Suprapubic skin (tissue), 4 donors: Measurements from ENCODE around the gene APLF. TPM values are rescaled to one million over a fixed set of nuclear protein-coding genes. Genes with fewer than 3 reads are reported as not detected.

ENCODE experiments used
- DNase-seq, 2 donors: peaks; one replicate each; pipeline ENCODE4 v3.0.0-alpha.2; 2019; ENCODE audit warnings: low spot score in 2 of 2
- H3K27ac ChIP-seq: fragments of 200-600 bp; sonication (generic); one replicate; pipeline ENCODE4 v1.5.1; 2019
- H3K27me3 ChIP-seq: fragments of 200-600 bp; sonication (generic); one replicate; pipeline ENCODE4 v1.5.1; 2019
- H3K36me3 ChIP-seq: fragments of 200-600 bp; sonication (generic); one replicate; pipeline ENCODE4 v1.5.1; 2019
- H3K4me1 ChIP-seq: fragments of 200-600 bp; sonication (generic); one replicate; pipeline ENCODE4 v1.5.1; 2019
- H3K4me3 ChIP-seq: fragments of 200-600 bp; sonication (generic); one replicate; pipeline ENCODE4 v1.5.1; 2019; ENCODE audit warnings: mild to moderate bottlenecking
- H3K9me3 ChIP-seq: fragments of 200-600 bp; sonication (generic); one replicate; pipeline ENCODE4 v1.5.1; 2019
- EP300 ChIP-seq: sonication (generic); formaldehyde crosslinking; IDR thresholded peaks from one replicate; pipeline ENCODE4 v1.6.1; 2017; ENCODE audit warnings: antibody characterized with exemption
- POLR2A ChIP-seq, 2 donors: fragments of 450-650 bp; IDR thresholded peaks; one replicate each; pipeline ENCODE4 v1.6.1; 2017; ENCODE audit warnings: antibody characterized with exemption in 2 of 2, mild to moderate bottlenecking in 2 of 2, moderate library complexity in 2 of 2
- POLR2AphosphoS5 ChIP-seq, 3 donors: sonication (generic); formaldehyde crosslinking; IDR thresholded peaks; one replicate each; pipeline ENCODE4 v1.6.1; 2017; ENCODE audit warnings: antibody characterized with exemption in 3 of 3
- WGBS: methylation state at CpG from one replicate; pipeline ENCODE4 v1.1.5; 2018; 5-methylcytosine and 5-hydroxymethylcytosine counted together
- total RNA-seq, 4 donors: library from RNA; depleted of rRNA; stranded (reverse); fragments of >200 nt; gene quantifications; one replicate each; pipeline ENCODE4 v1.1.0, GENCODE V29; 2016
- TF ChIP-seq, protein P1 (sequence below), 2 donors: fragments of 200-600 bp in 1 of 2; fragments of 450-650 bp in 1 of 2; sonication (generic) in 1 of 2; IDR thresholded peaks; one replicate each; pipeline ENCODE4 v1.5.1; 2016 to 2019; ENCODE audit warnings: antibody characterized with exemption in 2 of 2, mild to moderate bottlenecking in 1 of 2, moderate library complexity in 1 of 2

The APLF gene
- total RNA-seq, 4 donors from 2014 or later = 8.8 to 10.5 (median 9.9) TPM

DNA sequence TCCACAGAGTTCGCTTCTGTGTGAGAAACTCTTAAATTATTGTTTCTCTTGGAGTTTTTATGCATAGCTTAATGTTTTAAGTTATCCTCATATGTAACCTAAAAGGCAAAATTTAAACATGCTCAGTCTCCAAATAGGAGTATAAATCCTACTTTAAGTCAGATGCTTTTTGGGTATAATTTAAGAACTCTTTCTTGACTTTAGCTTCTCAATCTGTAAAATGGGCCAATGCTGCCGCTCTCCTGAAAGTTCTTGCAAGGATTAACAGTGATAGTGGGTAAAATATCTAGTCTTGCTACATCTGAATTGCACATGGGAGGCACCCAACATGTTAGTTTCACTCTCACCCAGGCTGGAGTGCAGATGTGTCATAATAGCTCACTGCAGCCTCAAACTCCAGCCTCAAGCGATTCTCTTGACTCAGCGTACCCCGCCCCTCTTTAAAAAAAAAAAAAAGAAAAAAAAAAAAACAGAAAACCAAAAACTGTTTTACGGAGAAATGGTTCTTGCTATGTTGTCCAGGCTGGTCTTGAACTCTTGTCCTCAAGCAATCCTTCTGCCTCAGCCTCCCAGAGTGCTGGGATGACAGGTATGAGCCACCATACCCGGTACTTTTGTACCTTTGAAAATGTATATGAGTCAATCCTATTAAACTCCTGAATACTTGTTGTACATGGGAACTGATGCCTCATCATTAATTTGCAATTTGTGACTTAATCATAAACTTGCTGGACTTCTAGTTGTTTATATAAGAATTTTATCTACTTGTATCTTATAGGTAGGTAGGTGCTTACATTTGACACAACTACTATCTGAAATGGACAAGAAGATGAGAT is 2.1 kb upstream of the APLF start:
- Histone ChIP-seq H3K27me3 (no peaks in the 10 kb centered on the region), H3K36me3 (no peaks in the 10 kb centered on the region), H3K4me1 (peaks cover 60% of the 10 kb centered on the region), H3K4me3 (no peak overlapping the region), H3K27ac (peak overlapping the region; percentile 92), H3K9me3 (no peaks in the 10 kb centered on the region)
- TF ChIP-seq POLR2A (IDR thresholded peaks at IDR 0.05) (no peak), EP300 (no peak), POLR2AphosphoS5 (IDR thresholded peaks at IDR 0.05) (no peak)
- TF ChIP-seq, protein P1, sequence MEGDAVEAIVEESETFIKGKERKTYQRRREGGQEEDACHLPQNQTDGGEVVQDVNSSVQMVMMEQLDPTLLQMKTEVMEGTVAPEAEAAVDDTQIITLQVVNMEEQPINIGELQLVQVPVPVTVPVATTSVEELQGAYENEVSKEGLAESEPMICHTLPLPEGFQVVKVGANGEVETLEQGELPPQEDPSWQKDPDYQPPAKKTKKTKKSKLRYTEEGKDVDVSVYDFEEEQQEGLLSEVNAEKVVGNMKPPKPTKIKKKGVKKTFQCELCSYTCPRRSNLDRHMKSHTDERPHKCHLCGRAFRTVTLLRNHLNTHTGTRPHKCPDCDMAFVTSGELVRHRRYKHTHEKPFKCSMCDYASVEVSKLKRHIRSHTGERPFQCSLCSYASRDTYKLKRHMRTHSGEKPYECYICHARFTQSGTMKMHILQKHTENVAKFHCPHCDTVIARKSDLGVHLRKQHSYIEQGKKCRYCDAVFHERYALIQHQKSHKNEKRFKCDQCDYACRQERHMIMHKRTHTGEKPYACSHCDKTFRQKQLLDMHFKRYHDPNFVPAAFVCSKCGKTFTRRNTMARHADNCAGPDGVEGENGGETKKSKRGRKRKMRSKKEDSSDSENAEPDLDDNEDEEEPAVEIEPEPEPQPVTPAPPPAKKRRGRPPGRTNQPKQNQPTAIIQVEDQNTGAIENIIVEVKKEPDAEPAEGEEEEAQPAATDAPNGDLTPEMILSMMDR (IDR thresholded peaks at IDR 0.05) = no peak
- 42% methylated on average over 7 of the region's 7 CpGs for WGBS
- DNase-seq = no peak

DNA sequence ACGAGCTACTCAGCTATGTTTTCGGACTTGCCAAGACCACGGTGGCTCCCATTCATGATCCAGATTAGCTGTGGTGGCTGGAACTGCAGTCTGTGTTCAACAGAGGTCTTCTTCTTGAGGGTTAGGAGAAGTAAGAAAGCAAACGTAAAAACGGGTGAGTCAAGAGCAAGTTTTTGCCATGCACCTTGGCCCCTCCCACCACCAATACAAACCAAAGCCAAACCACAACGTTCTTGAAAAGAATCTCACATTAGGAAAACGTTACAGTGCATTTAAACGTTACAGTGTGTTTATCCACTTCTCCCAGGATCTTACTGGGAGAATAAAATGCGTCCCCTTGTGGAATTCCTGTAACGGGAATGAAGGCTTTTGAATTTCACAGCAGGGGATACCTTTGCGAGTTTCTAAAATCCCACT is 1.0 kb upstream of the APLF start:
- H3K27ac ChIP-seq = peak overlapping the region; percentile 92
- no peaks in the 10 kb centered on the region for H3K9me3 ChIP-seq
- TF ChIP-seq EP300 (no peak), POLR2AphosphoS5 (IDR thresholded peaks at IDR 0.05) (no peak), POLR2A (IDR thresholded peaks at IDR 0.05) (no peak)
- TF ChIP-seq, protein P1 (IDR thresholded peaks at IDR 0.05) = no peak
- no peak for DNase-seq
- H3K36me3 ChIP-seq = no peaks in the 10 kb centered on the region
- H3K27me3 ChIP-seq = no peaks in the 10 kb centered on the region
- peaks cover 60% of the 10 kb centered on the region for H3K4me1 ChIP-seq
- 5% methylated on average over 11 of the region's 11 CpGs for WGBS
- peak overlapping the region; percentile 97 for H3K4me3 ChIP-seq

DNA sequence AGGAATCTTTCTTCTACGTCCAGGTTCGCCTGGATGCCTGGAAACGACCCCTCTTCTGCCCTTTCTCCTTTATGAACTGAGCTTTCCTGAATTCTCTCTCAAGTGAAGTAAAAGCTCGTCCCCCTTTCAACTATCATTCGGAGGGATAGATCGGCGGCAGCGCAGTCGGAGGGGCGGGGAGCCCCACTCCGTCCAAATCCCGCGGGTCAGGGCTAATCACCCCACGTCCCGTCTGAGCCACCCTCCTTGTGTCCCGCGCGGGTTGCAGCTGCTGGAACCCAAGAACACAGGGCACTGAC is 658 bp upstream of the APLF start:
- Histone ChIP-seq H3K4me1 (peaks cover 60% of the 10 kb centered on the region), H3K27ac (peak overlapping the region; percentile 92), H3K27me3 (no peaks in the 10 kb centered on the region), H3K9me3 (no peaks in the 10 kb centered on the region), H3K36me3 (no peaks in the 10 kb centered on the region), H3K4me3 (peak overlapping the region; percentile 97)
- TF ChIP-seq, protein P1 (IDR thresholded peaks at IDR 0.05) = no peak
- TF ChIP-seq EP300 = no peak
- no peak for TF ChIP-seq POLR2A (IDR thresholded peaks at IDR 0.05)
- TF ChIP-seq POLR2AphosphoS5 (IDR thresholded peaks at IDR 0.05) = no peak
- under 1% methylated on average over 18 of the region's 18 CpGs for WGBS
- DNase-seq = peak in 1 of 2 donors; percentile 86

DNA sequence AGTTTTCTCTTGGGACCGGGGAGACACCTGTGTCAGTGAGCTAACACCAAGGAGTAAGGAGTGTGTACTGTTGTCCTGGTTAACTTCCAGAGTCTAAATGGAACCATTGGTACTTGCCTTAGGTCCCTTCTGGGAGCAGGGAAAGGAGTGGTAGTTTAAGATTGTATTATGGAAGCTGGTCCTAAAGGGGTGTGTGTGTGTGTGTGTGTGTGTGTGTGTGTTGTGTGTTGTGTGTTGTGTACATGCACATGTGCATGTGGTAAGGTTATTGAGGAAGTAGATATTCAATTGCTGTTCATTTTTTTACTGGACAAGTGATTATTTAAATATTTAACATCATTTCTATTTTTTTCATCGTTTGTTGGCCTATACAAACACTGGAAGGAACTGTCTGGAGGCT is 1.4 kb downstream of the APLF start:
- no peak overlapping the region for H3K4me3 ChIP-seq
- H3K9me3 ChIP-seq = no peaks in the 10 kb centered on the region
- no peaks in the 10 kb centered on the region for H3K27me3 ChIP-seq
- whole genome bisulfite sequencing = 55% methylated on average over 2 of the region's 2 CpGs
- no peak for TF ChIP-seq EP300
- no peak for TF ChIP-seq POLR2A (IDR thresholded peaks at IDR 0.05)
- TF ChIP-seq POLR2AphosphoS5 (IDR thresholded peaks at IDR 0.05) = no peak
- TF ChIP-seq, protein P1 (IDR thresholded peaks at IDR 0.05) = no peak
- DNase-seq = no peak
- H3K36me3 ChIP-seq = no peaks in the 10 kb centered on the region
- H3K27ac ChIP-seq = no peak overlapping the region
- H3K4me1 ChIP-seq = peaks cover 51% of the 10 kb centered on the region

DNA sequence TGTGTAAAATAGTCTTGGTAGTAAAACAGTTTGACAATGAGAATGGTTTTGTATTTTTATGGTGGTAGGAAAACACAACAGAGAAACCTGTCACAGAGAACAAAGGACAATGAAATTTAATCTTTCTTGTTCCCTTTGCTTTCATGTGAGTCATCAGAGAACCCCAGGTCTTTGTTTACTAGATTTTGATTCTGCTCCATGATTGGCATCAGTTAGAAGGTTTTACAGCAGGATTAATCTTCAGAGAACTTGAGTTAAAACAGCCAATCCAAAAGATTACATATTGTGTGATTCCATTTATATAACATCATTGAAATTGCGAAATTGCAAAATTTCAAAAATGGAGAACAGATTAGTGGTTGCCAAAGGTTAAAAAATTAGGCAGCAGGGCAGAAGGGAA is 2.5 kb downstream of the APLF start:
- Histone ChIP-seq H3K9me3 (no peaks in the 10 kb centered on the region), H3K27me3 (no peaks in the 10 kb centered on the region), H3K27ac (no peak overlapping the region), H3K4me1 (peaks cover 41% of the 10 kb centered on the region), H3K4me3 (no peak overlapping the region), H3K36me3 (no peaks in the 10 kb centered on the region)
- no peak for TF ChIP-seq EP300
- no peak for TF ChIP-seq POLR2A (IDR thresholded peaks at IDR 0.05)
- TF ChIP-seq, protein P1 (IDR thresholded peaks at IDR 0.05) = no peak
- TF ChIP-seq POLR2AphosphoS5 (IDR thresholded peaks at IDR 0.05) = no peak
- no peak for DNase-seq
- WGBS = 90% methylated on average over 1 of the region's 1 CpG
